ENCODE results near the gene SLC25A53. TPM values are rescaled to one million over a fixed set of nuclear protein-coding genes. Genes with fewer than 3 reads are reported as not detected.

SLC25A53 gene
- total and polyA plus RNA-seq, 7 donors: 3.2 to 11.0 (median 5.2) TPM

- 77 to 95% (median 82%) methylated on average over 2 of the region's 2 CpGs for WGBS, 3 donors
- Histone ChIP-seq H3K4me1 (no peaks in the 10 kb centered on the region), H3K4me3 (no peak overlapping the region), H3K9me3 (no peaks in the 10 kb centered on the region), H3K36me3 (ENCODE audit: insufficient read depth in 1 of 2, low read depth in 1 of 2) (peaks cover 0 to 46% of the 10 kb centered on the region in 2 donors), H3K27me3 (ENCODE audit: insufficient read depth in 3 of 3, low read length in 2 of 3) (no peaks in the 10 kb centered on the region), H3K27ac (no peak overlapping the region)
- TF ChIP-seq CTCF (IDR thresholded peaks at IDR 0.05): no peak
- DNase-seq (no peak), ATAC-seq (no peak)
- intact Hi-C loops (cut with DNase I): loop anchor here in 1 of 2 donors (10.0 kb wide), 1 partner anchor 151 kb away; no protein-coding TSS in a partner anchor
Measured at GRCh38 chrX:104193485-104193884, 36.7 kb upstream of the SLC25A53 start.

GRCh38 chrX:104189837-104190236, 33.0 kb upstream of the SLC25A53 start:
- ATAC-seq (no peak), DNase-seq (no peak)
- Histone ChIP-seq H3K27ac (no peak overlapping the region), H3K4me3 (no peak overlapping the region), H3K9me3 (no peaks in the 10 kb centered on the region), H3K4me1 (no peaks in the 10 kb centered on the region), H3K36me3 (ENCODE audit: insufficient read depth in 1 of 2, low read depth in 1 of 2) (peaks cover 3 to 72% of the 10 kb centered on the region in 2 donors), H3K27me3 (ENCODE audit: insufficient read depth in 3 of 3, low read length in 2 of 3) (peaks cover 0 to 3% (median 0%) of the 10 kb centered on the region in 3 donors)
- 60 to 86% (median 85%) methylated on average over 5 of the region's 5 CpGs for WGBS, 3 donors
- no peak for TF ChIP-seq CTCF (IDR thresholded peaks at IDR 0.05)
- intact Hi-C loops (cut with DNase I): loop anchor here in 1 of 2 donors (10.0 kb wide), 1 partner anchor 155 kb away; no protein-coding TSS in a partner anchor

- ATAC-seq (peak in 3 of 4 donors; percentile 59 to 74 (median 65)), DNase-seq (peak; percentile 19 to 55)
- no peak for TF ChIP-seq CTCF (IDR thresholded peaks at IDR 0.05)
- H3K27me3 ChIP-seq (ENCODE audit: insufficient read depth in 3 of 3, low read length in 2 of 3): peaks cover 0 to 3% (median 0%) of the 10 kb centered on the region in 3 donors
- H3K9me3 ChIP-seq: no peaks in the 10 kb centered on the region
- H3K4me1 ChIP-seq: no peaks in the 10 kb centered on the region
- intact Hi-C loops (cut with DNase I): no loop called here
- H3K27ac ChIP-seq: no peak overlapping the region
- 69 to 76% (median 73%) methylated on average over 8 of the region's 8 CpGs for WGBS, 3 donors
- H3K4me3 ChIP-seq: no peak overlapping the region
- H3K36me3 ChIP-seq (ENCODE audit: insufficient read depth in 1 of 2, low read depth in 1 of 2): peaks cover 3 to 72% of the 10 kb centered on the region in 2 donors
Measured at GRCh38 chrX:104187931-104188330, 31.1 kb upstream of the SLC25A53 start.

GRCh38 chrX:104183685-104184084, 26.9 kb upstream of the SLC25A53 start:
- WGBS, 3 donors: 90 to 100% (median 97%) methylated on average over 4 of the region's 4 CpGs
- intact Hi-C loops (cut with DNase I): no loop called here

More at GRCh38 chrX:104183685-104184084, 26.9 kb upstream of the SLC25A53 start:
- H3K4me1 ChIP-seq: no peaks in the 10 kb centered on the region
- no peak for DNase-seq
- no peak overlapping the region for H3K4me3 ChIP-seq
- TF ChIP-seq CTCF (IDR thresholded peaks at IDR 0.05): no peak
- no peak overlapping the region for H3K27ac ChIP-seq
- peaks cover 0 to 3% (median 0%) of the 10 kb centered on the region in 3 donors for H3K27me3 ChIP-seq (ENCODE audit: insufficient read depth in 3 of 3, low read length in 2 of 3)
- H3K9me3 ChIP-seq: peaks cover 3% of the 10 kb centered on the region
- ATAC-seq: no peak
- H3K36me3 ChIP-seq (ENCODE audit: insufficient read depth in 1 of 2, low read depth in 1 of 2): peaks cover 3 to 32% of the 10 kb centered on the region in 2 donors
